Sigmoid colon (tissue), 7 donors: ENCODE results near the gene STRA8. TPM values are rescaled to one million over a fixed set of nuclear protein-coding genes. Genes with fewer than 3 reads are reported as not detected.

ENCODE experiments used
- DNase-seq: peaks from one replicate; pipeline ENCODE4 v3.0.0-alpha.2; 2019
- H3K27ac ChIP-seq, 4 donors: fragments of 200-600 bp; sonication (generic); one replicate each; pipeline ENCODE4 v1.5.1; 2016 to 2019; ENCODE audit warnings: mild to moderate bottlenecking in 1 of 4
- H3K27me3 ChIP-seq, 3 donors: fragments of 200-600 bp; sonication (generic); one replicate each; pipeline ENCODE4 v1.5.1; 2019; ENCODE audit warnings: mild to moderate bottlenecking in 1 of 3
- H3K36me3 ChIP-seq, 4 donors: fragments of 200-600 bp; sonication (generic); one replicate each; pipeline ENCODE4 v1.5.1; 2016 to 2019
- H3K4me1 ChIP-seq, 4 donors: fragments of 200-600 bp; sonication (generic); one replicate each; pipeline ENCODE4 v1.5.1; 2017 to 2019
- H3K4me3 ChIP-seq, 4 donors: fragments of 200-600 bp; sonication (generic); one replicate each; pipeline ENCODE4 v1.5.1; 2017 to 2019; ENCODE audit warnings: mild to moderate bottlenecking in 2 of 4, moderate library complexity in 1 of 4
- H3K9me3 ChIP-seq, 4 donors: fragments of 200-600 bp in 3 of 4; sonication (generic) in 3 of 4; one replicate each; pipeline versions ENCODE4 v1.5.1 to v1.6.1; 2013 to 2019
- EP300 ChIP-seq, 4 donors: sonication (generic); formaldehyde crosslinking; IDR thresholded peaks; one replicate each; pipeline ENCODE4 v1.6.1; 2017; ENCODE audit warnings: antibody characterized with exemption in 4 of 4
- POLR2A ChIP-seq, 2 donors: fragments of 450-650 bp; IDR thresholded peaks; one replicate each; pipeline ENCODE4 v1.6.1; 2016; ENCODE audit warnings: antibody characterized with exemption in 2 of 2, mild to moderate bottlenecking in 2 of 2, moderate library complexity in 2 of 2
- POLR2AphosphoS5 ChIP-seq, 4 donors: sonication (generic); formaldehyde crosslinking; IDR thresholded peaks; one replicate each; pipeline ENCODE4 v1.6.1; 2017; ENCODE audit warnings: antibody characterized with exemption in 4 of 4
- WGBS, 2 donors: extraction: QIAGEN DNeasy Blood & Tissue Kit; methylation state at CpG; one replicate each; pipeline ENCODE4 v1.1.7; 2013; 5-methylcytosine and 5-hydroxymethylcytosine counted together
- intact Hi-C: fragments of 100-400 bp; cut with DNase I; formaldehyde crosslinking; loops from one replicate; pipeline ENCODE4 v1.15.1; 2023
- polyA plus RNA-seq, 3 donors: library from polyadenylated mRNA; stranded (reverse); fragments of 200-250 nt; gene quantifications; one replicate each; pipeline ENCODE4 v1.2.3, GENCODE V29; 2013
- small RNA-seq, 3 donors: library from RNA; depleted of rRNA; stranded (forward); fragments of <200 nt; gene quantifications; one replicate each; pipeline ENCODE3, GENCODE V24; 2016
- total RNA-seq, 4 donors: library from RNA; depleted of rRNA; stranded (reverse); fragments of >200 nt; gene quantifications; one replicate each; pipeline ENCODE4 v1.1.0, GENCODE V29; 2016
- TF ChIP-seq, protein P1 (sequence below), 4 experiments: fragments of 450-650 bp in 3 of 4; fragments of 200-600 bp in 1 of 4; IDR thresholded peaks; one replicate each; pipeline ENCODE4 v1.5.1; 2016 to 2019; ENCODE audit warnings: antibody characterized with exemption in 4 of 4, mild to moderate bottlenecking in 3 of 4, moderate library complexity in 2 of 4
- donor health status: healthy with polysubstance abuse.
- donor health status: Bipolar disorder and iron deficiency.
- donor health status: healthy.

Gene STRA8
- total and polyA plus RNA-seq, 7 donors, result not detected

DNA sequence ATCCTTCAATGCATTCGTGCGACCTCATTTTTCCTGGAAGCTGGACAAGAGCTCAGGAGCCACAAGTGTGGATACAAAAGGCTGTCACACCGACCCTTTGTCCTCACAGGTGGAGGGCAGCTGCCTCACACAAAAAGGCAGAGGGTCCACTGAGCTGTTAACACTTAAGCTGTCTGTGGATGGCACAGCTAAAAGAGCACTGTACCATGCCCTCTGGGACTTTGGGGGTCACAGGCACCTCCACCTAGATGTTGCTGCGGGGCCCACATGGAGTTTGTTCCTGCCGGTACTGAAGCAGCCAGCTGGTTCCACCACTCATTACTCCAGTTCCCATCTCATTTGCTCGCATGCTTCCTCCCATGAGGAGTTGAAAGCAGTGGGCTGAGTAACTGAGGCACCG, 57.0 kb downstream of the STRA8 start:
- no peak overlapping the region for H3K4me3 ChIP-seq
- H3K27ac ChIP-seq, result no peak overlapping the region
- TF ChIP-seq EP300 (IDR thresholded peaks at IDR 0.05), result no peak
- no peak for TF ChIP-seq POLR2AphosphoS5 (IDR thresholded peaks at IDR 0.05)
- TF ChIP-seq, protein P1, sequence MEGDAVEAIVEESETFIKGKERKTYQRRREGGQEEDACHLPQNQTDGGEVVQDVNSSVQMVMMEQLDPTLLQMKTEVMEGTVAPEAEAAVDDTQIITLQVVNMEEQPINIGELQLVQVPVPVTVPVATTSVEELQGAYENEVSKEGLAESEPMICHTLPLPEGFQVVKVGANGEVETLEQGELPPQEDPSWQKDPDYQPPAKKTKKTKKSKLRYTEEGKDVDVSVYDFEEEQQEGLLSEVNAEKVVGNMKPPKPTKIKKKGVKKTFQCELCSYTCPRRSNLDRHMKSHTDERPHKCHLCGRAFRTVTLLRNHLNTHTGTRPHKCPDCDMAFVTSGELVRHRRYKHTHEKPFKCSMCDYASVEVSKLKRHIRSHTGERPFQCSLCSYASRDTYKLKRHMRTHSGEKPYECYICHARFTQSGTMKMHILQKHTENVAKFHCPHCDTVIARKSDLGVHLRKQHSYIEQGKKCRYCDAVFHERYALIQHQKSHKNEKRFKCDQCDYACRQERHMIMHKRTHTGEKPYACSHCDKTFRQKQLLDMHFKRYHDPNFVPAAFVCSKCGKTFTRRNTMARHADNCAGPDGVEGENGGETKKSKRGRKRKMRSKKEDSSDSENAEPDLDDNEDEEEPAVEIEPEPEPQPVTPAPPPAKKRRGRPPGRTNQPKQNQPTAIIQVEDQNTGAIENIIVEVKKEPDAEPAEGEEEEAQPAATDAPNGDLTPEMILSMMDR (IDR thresholded peaks at IDR 0.05), result no peak
- no peak for TF ChIP-seq POLR2A (IDR thresholded peaks at IDR 0.05)
- H3K4me1 ChIP-seq, result no peaks in the 10 kb centered on the region
- WGBS, 2 donors, result 92% methylated on average over 7 of the region's 7 CpGs
- H3K36me3 ChIP-seq, result no peaks in the 10 kb centered on the region
- DNase-seq, result peak; percentile 45
- no peaks in the 10 kb centered on the region for H3K27me3 ChIP-seq
- H3K9me3 ChIP-seq, result no peaks in the 10 kb centered on the region
- intact Hi-C loops, result no loop called here

DNA sequence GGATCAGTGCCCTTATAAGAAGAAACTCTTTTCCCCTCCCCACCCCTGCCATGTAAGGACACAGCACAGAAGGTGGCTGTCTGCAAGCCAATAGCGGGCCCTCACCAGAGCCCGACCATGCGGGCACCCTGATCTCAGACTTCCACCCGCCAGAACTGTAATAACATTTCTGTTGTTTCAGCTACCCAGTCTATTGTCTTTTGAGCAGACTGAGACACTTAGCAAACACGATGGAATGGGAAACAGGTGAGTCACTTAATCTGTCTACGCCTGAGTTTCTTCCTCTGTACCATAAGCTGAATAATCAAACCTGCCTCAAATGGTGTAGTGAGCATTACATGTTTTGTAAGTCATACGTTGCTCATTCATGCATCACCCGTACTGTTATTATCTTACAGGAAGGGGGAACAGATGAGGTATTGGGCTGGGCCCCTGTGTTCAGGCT, 58.2 kb downstream of the STRA8 start:
- WGBS, 2 donors, result 78 to 81% methylated on average over 8 of the region's 8 CpGs
- intact Hi-C loops, result no loop called here
- no peaks in the 10 kb centered on the region for H3K9me3 ChIP-seq
- DNase-seq, result no peak
- TF ChIP-seq, protein P1 (IDR thresholded peaks at IDR 0.05), result no peak
- TF ChIP-seq POLR2AphosphoS5 (IDR thresholded peaks at IDR 0.05) (no peak), EP300 (IDR thresholded peaks at IDR 0.05) (no peak)
- no peaks in the 10 kb centered on the region for H3K4me1 ChIP-seq
- H3K27ac ChIP-seq, result no peak overlapping the region
- no peaks in the 10 kb centered on the region for H3K27me3 ChIP-seq
- H3K4me3 ChIP-seq, result no peak overlapping the region
- no peaks in the 10 kb centered on the region for H3K36me3 ChIP-seq

DNA sequence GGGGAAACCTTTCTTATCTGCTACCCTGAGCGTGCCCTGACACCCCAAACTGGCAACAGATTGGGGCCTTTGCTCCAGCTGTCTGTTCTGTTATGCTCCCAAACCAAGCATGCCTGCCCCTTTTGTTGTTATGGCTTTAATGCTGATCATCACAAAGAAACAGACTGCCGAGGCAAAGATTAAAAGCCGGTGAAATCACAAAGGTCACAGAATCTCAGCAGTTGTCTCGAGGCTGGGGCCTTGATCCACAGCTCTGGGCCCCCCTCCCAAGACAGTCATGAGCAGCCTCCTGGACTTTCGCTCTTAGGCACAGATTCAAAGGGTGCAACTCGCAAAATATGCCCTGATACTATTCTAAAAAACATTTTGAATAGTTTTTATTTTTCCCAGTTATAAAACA, 65.6 kb downstream of the STRA8 start:
- 62 to 81% methylated on average over 6 of the region's 6 CpGs for WGBS, 2 donors
- Histone ChIP-seq H3K9me3 (no peaks in the 10 kb centered on the region), H3K27me3 (no peaks in the 10 kb centered on the region), H3K36me3 (no peaks in the 10 kb centered on the region), H3K4me3 (no peak overlapping the region), H3K4me1 (no peaks in the 10 kb centered on the region), H3K27ac (no peak overlapping the region)
- TF ChIP-seq, protein P1 (IDR thresholded peaks at IDR 0.05), result no peak
- intact Hi-C loops, result no loop called here
- DNase-seq, result no peak

DNA sequence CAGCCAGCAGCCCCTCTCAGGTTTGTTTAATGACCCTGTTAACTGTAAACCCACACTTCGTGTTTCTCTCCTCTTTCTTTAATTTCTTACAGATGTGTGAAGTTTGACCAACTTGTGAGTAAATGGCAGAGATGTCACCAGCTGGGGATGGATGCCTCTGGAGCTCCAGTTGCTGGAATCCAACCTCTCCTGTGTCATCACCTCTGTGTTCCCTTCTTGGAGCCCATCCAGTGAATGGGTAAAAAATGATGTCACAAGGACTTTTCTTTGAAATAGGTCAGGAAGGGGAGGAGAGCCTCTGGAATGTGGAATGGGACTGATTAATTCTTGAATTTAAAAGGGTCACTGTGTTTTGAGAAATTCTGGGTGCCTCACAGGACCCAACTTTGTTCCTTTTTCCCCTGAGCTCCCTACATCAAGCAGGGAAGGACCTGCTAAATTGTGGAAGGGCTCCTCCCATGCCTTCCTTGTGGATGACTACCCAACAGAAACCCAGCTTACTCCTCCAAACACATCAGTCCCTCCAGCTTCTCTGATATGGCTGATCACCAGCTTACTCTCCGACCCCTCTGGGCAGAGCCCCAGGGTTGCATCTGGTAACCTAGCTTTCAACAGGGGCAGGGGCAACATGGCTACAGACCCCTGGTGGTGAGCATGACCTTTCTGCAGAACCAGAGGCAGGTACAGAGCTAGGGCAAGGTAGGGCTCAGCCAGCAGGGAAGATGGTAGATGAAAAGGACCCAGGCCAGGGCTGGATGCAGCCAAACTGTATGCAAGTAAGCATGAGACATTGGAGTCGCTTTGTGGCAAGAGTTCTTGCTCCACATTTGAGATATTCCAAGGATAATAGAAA, 67.5 kb downstream of the STRA8 start:
- DNase-seq, result no peak
- Histone ChIP-seq H3K27me3 (no peaks in the 10 kb centered on the region), H3K4me1 (no peaks in the 10 kb centered on the region), H3K9me3 (no peaks in the 10 kb centered on the region), H3K36me3 (no peaks in the 10 kb centered on the region), H3K27ac (no peak overlapping the region), H3K4me3 (no peak overlapping the region)
- intact Hi-C loops, result no loop called here
- 76 to 85% methylated on average over 3 of the region's 3 CpGs for WGBS, 2 donors
- TF ChIP-seq, protein P1 (IDR thresholded peaks at IDR 0.05), result no peak
- TF ChIP-seq POLR2AphosphoS5 (IDR thresholded peaks at IDR 0.05) (no peak), POLR2A (IDR thresholded peaks at IDR 0.05) (no peak), EP300 (IDR thresholded peaks at IDR 0.05) (no peak)

Small RNAs within 50 kb of the gene (small RNA-seq; reads per million reads assigned to genes)
- gene MIR6509, result 0.06 to 0.32 (median 0.15) reads per million in 3 donors

Other genes with a start within 250 kb of the STRA8 start
- 1 to 10 TPM in 3 of 4 donors, under 1 TPM in 1; 0.95 to 3.1 (median 1.1) TPM for gene AGBL3, start 247.3 kb upstream of the STRA8 start, total RNA-seq
- gene AGBL3, start 247.3 kb upstream of the STRA8 start, polyA plus RNA-seq, result under 1 TPM; 0.23 to 0.93 (median 0.60) TPM
- 10 to 100 TPM; 15.0 to 29.6 (median 22.8) TPM for gene TMEM140, start 85.8 kb upstream of the STRA8 start, total RNA-seq
- gene TMEM140, start 85.8 kb upstream of the STRA8 start, polyA plus RNA-seq, result 10 to 100 TPM in 2 of 3 donors, 1 to 10 TPM in 1; 5.4 to 18.3 (median 10.9) TPM
- gene CYREN, start 63.1 kb upstream of the STRA8 start, total RNA-seq, result 10 to 100 TPM; 27.5 to 31.9 (median 29.2) TPM
- 10 to 100 TPM; 34.3 to 41.4 (median 39.3) TPM for gene CYREN, start 63.1 kb upstream of the STRA8 start, polyA plus RNA-seq
- gene WDR91, start 22.3 kb upstream of the STRA8 start, total RNA-seq, result 10 to 100 TPM; 11.0 to 14.1 (median 11.4) TPM
- gene WDR91, start 22.3 kb upstream of the STRA8 start, polyA plus RNA-seq, result 1 to 10 TPM; 2.1 to 8.0 (median 4.2) TPM